T-helper 1 cell (primary cell): ENCODE results near the gene COL23A1.

Experiments used
- DNase-seq, 5 donors: peaks; one replicate each; pipeline ENCODE4 v3.0.0-alpha.2; 2012 to 2020

COL23A1 gene

DNA sequence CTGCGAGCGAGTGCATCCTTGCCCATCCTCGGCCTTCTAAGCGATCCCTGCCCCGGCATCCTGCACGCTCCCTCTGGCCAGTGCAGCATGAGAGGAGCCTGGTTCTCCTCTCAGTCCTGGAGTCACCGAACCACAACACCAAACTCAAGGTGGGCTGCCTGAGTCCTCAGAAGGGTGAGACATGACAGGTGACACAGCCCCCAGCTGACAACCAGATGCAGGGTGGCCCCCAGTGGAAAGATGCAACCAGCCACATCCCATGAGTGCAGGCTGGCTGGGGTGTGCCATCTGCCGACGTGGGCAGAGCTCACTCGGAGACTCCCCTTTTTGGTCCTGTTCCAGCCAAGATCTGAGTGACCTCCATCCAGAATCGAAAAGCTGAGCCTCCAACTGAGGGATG lies 58.4 kb downstream of the COL23A1 start:
- DNase-seq = no peak

DNA sequence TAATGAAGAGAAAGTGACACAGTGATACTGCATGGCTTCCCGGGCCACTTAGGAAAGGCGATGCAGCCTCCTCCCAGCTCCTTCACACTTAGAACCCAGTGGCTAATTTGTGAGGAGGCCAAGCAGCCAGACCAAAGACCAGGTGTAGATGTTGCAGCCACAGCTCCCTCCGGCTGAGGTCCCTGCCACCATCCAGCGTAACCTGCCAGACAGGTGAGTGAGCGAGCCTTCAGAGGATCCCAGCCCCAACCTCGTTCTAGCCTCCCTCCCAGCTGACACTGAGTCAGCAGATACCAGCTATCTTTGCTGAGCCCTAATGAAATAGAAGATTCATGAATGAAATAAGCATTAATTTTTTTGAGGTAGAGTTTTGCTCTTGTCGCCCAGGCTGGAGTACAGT lies 59.7 kb downstream of the COL23A1 start:
- no peak for DNase-seq

DNA sequence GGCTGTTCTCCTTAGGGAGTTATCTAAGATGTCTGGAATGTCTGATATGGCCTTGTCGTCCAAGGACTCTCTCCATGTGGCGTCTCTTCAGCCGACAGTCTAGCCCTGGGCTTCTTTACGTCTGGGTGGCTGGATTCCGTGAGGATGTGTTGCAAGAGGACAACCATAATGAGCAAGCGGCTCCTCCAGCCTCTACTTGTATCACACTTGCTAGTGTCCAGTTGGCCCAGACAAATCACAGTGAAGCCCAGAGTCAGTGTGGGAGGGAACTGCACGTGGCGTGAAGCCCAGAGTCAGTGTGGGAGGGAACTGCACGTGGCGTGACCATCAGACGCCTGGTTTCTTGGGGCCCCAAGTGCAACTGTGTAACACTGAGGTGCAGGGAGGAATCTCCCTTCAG lies 61.1 kb downstream of the COL23A1 start:
- DNase-seq = no peak

DNA sequence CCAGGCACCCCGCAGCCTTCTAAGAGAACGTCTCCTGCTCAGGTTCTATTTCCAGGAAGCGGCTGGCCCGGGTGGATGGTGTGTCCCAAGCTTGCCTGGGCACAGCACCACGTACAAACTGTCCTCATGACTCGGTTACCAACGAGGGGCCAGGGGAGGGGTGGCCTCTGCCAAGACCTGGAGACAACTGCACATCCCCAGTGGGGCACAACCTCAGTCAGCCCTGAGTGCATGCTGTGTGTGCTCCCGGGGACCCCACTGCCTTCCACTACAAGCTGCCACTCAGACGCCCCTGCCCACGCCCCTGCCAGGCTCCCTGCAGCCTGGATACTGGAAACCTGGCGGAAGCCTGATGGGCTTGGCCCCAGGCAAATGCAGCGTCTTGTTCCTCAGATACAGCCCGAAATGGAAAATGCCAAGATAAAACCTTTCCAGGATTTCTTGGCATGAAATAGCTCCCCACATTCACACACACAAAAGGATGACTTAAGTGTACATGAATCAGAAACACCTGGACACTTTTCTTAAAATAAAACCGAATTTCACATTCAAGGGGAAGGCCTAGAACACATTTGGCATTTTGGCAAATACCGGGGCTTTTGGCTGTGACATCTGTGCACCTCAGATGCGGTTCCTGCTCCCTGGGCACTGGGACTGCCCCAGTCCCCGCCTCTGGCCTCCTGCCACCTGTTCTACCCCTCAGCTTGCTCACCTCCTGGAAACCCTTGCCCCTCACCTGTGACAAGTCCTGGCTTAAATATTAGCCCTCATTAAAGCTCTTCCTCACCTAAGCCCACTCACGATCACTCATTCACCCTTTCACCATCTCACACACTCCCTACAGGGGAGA lies 62.5 kb downstream of the COL23A1 start:
- DNase-seq = no peak

DNA sequence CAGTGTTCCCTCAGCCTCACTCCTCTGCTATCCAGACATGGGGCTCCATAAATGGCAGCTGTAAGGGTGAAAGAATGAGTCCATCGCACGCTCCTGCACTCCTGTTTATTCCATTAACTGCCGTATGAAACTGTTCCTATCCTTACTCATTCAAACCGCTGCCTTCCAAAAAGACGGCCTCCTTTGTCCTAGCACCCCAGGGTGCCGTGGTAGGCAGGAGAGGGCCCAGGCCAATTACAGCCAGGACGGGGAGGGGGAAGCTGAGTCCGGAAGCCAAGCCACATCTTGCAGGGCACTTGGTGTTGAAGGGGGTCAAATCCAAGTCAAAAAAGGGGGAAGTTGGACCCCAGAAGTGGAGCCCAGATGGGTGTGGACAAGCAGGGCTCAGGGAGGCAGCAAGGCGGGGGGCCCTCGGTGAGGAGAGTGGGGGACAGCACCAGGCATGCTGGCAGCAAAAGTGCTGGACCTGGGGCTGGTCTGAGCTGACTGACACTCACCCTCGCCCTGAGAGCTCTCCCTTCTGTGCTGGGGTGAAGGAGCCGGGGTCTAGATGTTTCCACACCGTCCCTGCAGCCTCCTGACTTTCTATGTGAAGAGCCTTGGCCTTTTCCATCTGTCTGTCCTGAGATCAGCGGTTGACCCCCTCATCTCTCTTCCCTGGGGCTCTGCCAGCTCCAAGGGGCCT lies 63.3 kb downstream of the COL23A1 start:
- no peak for DNase-seq

DNA sequence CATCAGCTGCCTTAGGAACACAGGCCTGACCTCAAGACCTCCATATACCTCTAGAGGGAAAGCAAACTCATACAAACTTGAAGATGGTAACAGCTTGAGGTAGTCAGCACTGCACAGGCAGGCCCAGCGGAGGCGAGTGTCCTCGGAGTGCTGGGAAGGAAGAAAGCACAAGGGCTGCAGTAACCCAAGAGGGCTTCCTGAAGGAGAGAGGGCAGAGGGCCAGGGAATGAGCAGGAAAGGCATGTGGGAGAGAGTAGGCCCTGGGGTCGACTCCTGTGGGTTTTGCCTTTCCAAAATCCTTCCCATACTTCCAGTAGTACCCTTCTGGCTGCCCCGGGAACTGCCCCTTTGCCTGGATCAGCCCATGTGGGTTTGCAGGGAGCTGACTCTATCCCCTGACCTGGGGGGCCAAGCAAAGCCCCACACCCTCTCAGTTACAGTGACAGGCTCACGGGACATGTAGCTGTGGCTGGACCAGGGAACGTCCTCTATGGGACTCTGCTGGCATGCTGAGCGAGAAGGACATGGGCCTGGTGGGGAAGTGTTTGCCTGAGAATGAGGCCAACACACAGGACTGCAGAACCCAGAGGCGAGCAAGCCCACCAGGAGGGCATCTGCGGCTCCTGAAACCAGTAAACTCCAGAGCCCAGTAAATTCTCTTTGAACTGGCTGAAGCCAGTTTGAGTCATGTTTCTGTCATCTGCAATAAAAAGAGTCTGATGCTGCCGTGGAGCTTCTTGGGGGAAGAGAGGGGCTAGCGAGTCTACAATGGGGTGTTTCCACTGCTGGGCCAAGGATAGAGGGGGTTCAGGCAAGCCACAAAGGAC lies 64.1 kb downstream of the COL23A1 start:
- DNase-seq = no peak

DNA sequence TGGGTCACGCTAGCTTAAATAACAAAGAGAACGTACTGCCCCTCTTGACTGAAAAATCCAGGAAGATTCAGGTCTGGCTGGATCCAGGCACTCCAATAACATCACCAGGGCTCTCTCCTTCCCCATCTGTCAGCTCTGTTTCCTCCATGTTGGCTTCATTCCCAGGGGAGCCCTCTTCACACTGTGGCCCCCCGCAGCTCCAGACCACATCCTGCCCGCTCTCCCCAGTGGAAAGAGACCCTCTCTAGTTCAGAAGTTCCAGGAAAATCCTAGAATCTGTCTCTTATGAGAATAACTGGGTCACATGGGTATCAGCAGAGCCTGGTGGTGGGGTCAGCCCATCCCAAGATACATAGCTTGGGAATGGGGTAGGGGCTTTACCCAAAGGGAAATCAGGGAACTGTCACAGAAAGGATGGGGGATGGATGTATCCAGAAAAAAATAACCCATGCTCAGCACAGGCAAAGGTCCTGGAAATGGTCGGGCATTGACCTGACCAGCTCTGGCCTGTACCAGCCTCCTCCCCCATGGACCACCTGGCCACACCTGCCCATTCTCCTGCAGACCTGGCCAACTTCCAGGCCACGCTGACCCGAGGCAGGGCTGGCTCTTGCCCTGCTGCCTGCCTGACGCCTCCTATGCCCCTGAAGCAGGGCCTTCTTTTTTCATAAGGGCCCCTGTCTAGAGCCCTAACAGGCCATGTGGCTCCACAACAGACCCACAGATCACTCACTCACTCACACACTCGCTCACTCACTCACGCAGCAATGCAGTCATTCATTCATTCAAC lies 65.9 kb downstream of the COL23A1 start:
- DNase-seq = no peak

DNA sequence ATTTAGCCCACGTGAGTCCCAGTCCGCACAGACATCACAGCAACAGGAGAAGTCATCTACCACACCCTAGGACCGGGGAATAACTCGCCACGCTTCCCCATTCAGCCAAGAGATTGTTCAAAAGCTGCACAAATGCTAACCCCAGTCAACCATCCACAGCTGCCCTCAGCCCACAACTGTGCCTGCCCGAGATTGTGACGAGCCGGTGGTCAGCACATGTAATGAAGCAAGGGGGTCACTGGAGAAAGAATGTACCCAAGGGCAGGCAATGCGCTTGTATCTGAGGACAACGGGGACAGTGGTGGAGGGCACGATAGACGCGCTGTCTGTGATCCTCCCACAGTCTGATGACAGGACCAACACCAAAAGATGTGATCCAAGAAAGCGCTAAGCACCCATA lies 67.8 kb downstream of the COL23A1 start:
- no peak for DNase-seq

DNA sequence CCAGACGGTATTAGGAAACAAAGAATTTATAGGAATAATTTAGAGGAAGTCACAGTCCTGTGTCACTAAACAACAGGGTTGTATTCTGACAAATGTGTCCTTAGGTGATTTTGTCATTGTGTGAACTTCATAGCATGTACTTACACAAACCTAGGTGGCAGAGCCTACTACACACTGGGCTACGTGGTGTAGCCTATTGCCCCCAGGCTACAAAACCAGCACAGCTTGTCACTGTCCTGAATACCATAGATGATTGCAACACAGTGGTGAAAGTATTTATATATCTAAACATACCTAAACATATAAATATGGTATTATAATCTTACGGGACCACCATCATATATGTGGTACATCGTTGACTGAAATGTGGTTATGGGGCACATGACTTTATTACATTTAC lies 69.3 kb downstream of the COL23A1 start:
- DNase-seq = no peak

DNA sequence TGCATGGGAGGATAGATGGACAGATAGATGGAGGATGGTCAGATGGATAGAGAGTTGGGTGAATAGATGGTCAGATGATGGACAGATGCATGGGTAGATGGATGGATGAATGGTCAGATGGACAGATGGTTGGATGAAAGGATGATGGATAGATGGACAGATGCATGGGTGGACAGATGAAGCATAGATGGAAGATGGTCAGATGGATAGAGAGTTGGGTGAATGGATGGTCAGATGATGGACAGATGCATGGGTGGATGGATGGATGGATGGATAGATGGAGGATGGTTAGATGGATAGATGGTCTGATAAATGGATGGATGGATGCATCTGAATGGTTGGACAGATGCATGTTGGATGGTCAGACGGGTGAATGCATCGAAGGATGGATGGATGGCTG lies 70.4 kb downstream of the COL23A1 start:
- no peak for DNase-seq

DNA sequence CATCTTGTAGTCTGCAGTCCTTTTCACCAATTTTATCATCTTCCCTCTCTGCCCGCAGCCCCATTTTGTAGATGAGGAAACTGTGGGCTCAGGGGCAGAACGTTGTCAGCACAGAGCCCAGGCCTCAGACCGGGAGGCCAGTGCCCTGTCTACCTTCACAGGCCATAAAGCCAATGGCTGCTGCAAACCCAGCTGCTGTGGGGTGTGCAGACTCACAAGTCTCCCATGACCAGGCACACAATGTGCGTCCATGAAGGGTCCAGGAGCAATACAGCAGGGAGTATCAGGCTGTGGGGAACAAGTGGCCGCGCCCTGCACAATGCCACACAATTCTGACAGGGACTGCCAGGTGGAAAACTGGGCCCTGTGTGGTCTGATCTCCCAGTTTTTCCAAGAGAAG lies 71.0 kb downstream of the COL23A1 start:
- no peak for DNase-seq

DNA sequence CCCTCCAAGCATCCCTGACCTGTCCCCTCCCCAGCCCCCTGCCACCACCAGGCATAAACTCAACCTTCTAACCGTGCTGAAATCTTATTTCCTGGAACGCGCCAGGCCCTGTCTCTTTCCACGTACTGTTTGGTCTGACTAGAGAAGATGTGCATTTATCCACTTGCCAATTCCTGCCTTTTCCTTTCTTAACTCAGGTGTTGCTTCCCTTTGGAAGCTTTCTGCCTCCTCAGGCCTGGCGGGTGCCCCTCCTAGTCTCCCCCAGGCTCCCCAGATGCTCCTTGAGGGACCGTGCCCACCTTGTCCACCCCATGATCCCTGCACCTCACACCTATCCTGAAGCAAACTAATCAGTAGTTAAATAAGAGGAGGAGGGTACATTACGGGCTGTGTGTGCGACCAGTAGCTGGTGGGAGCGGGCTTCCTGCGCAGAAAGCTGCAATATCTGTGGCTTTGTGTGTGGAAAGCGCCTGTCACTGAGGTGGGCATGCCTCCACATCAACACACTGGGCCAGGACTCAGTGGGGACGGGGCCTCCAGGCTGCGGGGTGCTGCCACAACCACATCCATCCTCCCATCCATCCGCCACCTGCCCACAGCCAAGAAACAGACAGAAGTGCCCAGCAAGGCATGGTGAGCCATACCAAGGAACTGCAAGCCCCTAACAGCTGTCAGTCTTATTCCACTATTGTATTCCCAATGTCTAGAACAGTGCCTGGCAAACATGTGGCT lies 73.5 kb downstream of the COL23A1 start:
- no peak for DNase-seq

DNA sequence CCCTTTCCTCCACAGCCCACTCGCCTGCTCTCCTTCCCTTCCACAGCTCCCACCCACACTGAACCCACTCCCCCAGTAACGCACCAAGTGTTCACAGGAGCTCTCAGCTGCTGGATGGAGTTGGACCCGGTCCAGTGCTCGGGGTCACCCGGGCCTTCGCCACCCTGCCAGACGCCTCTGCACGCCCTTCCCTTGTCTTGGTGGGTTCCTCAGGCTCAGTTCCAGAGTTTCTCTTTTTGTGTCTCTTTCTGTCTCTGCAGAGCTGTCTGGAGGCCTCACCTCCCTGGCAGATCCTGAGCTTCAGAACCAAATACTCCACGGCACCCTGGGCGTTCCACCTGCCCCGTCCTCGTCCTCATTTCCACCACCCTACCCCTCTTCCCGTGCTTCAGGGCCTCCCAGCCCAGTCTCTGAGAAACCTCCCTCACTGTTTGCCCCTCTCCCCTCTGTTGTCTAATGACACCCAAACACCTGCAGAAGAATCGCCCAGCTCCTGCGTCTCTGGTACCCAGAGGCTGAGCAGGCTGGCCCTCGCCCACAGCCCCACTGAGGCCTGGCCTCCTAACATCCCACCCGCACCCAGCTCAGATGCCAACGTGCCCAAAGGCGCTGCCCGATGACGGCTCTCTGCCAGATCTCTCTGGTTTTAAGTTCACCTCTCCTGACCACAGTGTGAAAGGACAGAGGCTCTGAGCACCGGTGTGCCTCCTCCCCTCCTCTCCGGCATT lies 74.3 kb downstream of the COL23A1 start:
- DNase-seq = no peak

DNA sequence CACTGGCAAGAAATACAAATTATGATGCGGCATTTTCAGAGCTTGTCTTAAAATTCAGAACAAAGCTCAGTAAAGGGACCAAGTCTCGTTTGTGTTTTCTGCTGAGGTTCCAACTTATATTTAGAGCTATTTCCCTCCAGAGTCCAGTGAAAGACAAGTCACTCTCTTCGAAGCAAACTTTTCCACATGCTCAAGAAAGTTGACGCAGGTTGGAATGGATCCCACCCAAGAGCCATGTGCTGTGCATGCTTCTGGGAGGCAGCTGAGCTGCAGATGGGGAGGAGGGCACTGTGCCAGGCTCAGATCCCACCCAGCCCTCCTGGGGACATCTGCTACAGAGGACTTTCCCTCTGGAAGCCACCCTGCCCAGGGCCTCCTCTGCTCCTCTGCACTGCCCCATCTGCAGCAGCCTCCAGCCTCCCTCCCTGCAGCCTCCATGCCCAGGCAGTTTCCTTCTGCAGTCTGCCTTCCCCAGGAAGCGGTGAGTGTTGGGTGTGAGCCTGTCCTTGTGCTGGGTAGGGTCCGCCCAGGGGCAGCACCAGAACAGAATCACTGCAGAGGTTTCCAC lies 75.3 kb downstream of the COL23A1 start:
- DNase-seq = no peak

DNA sequence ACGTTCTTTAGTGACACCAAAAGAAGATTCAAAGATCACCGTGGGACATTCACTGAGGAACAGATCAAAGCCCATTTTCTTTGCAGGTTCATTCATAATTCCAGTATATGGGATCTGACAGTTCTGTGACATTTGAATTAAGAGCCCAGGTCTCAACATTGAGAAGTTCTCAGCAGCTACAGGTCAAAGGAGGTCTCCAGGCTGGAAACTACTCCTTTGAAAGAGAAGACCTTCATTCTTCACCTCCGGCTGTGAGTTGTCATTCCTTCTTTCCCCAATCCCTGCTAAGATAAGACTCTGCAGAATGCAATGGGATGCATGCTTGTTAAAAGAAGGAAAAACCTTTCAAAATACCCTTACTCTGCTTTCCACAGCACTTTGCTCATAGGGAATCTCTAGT lies 79.0 kb downstream of the COL23A1 start:
- no peak for DNase-seq

DNA sequence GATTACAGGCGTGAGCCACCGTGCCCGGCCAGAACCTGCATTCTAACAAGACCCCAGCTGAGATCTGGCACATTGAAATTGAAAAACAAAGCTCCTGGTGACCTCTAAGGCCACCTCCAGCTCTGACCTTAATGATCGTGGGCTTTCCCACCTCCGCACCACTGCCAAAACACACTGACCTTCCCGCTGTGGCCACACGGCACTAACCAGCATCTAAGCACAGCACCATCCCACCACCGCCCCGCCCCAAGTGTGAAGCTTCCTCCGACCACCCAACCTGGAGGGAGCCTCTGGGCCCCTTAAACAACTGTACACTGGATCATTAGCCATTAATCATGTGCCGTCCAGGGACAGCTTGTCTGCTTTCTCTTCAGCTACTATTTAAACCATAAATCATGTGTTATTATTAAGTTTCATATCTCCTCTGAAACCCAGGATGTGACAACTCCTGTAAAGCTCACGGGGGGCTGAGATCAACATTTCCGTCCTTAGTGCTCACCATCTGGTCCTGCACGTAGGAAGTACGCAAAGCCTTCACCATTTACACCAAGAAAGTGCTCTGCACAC lies 80.6 kb downstream of the COL23A1 start:
- no peak for DNase-seq

DNA sequence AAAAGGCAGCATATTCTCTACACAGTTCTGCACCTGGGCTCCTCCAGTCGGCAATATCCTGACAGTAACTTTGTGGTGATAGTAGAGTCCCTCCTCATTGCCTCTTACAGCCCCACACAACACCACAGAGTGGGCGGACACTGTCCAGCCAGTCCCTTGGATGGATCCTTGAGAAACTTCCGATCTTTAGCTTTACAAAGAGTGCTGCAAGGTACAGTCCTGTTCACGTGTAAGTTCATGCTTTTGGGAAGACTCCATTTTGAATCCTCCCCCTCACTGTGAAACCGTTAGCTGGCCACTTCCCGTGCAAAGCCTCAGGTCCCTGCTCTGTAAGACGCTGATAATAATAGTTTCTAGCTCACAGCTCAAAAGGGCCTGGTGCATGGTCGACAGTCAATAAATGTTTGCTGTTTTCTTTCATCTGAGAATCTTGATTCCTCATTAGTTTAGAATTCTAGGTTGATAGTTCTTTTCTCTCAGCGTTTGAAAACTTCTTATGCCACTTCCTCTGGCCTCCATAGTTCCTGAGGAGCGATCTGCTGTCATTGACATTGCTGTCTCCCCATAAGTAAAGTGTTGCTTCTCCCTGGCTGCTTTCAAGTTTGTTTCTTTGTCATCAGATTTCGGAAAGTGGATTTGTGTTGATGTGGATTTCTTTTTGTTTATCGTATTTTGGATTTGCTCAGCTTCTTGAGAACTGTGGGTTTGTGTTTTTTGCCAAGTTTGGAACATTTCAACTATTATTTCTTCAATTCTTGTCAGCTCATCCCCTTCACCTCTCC lies 82.9 kb downstream of the COL23A1 start:
- no peak for DNase-seq

DNA sequence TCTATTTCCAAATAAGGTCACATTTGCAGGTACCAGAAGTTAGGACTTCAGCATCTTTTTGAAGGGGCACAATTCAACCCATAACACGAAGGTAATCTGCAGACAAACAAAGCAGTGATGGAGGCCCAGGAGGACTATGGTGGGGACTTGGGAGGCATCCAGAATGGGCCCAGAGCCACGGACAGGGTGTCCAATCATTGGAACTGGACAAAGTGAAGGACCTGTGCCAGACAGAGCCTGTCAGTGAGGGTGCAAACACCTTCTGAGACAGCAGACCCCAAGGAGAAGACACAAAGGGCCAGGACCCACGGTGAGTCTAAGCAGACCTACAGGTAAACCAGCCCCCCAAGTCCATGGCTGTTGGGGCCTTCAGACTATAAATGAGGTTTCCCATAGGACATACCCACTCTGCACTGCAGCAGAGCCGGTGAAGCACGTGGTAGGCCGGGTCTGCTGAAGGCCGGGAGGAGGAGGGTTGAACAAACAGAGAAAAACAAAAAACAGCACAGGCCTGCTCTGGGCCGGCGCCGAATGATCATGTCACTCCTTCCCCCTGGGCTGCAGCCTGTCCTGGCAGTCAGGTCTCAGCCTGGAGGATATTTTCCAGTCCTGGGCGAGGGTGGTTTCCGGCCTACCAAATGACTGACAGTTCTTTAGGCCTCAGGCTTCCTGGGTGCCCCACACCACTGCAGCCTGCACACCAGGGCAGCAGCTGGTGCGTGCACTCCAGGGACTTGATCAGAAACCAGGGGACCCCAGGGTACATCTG lies 84.4 kb downstream of the COL23A1 start:
- DNase-seq = no peak
